Kidney epithelial cell (primary cell): ENCODE data around the gene WDR49. TPM values are rescaled to one million over a fixed set of nuclear protein-coding genes. Genes with fewer than 3 reads are reported as not detected.

Experiments
- DNase-seq: peaks from one replicate; pipeline ENCODE4 v3.0.0-alpha.2; 2010; ENCODE audit warnings: low read depth
- H3K27me3 ChIP-seq: 2 replicates; pipeline ENCODE4 v1.6.0; 2011; ENCODE audit warnings: low read length; ENCODE audit not compliant: control insufficient read depth, insufficient read depth
- H3K36me3 ChIP-seq: 2 replicates; pipeline ENCODE4 v1.5.1; 2011; ENCODE audit warnings: low read length; ENCODE audit not compliant: control insufficient read depth, insufficient read depth
- H3K4me3 ChIP-seq: 2 replicates; pipeline ENCODE4 v1.5.1; 2011; ENCODE audit warnings: low read depth, mild to moderate bottlenecking, control low read depth, low read length
- total RNA-seq: library from RNA; depleted of rRNA; stranded (reverse); fragments of >200 nt; gene quantifications from 2 replicates; pipeline ENCODE4 v1.2.3, GENCODE V29; 2015
- TF ChIP-seq, protein P1 (sequence below): IDR thresholded peaks from 2 replicates; pipeline ENCODE4 v1.5.1; 2011; ENCODE audit warnings: mild to moderate bottlenecking, moderate library complexity, low read length, control low read depth, inconsistent platforms; ENCODE audit not compliant: insufficient read depth, poor library complexity, severe bottlenecking

The WDR49 gene
- total RNA-seq, 1 donor from 2014 or later, result not detected

DNA sequence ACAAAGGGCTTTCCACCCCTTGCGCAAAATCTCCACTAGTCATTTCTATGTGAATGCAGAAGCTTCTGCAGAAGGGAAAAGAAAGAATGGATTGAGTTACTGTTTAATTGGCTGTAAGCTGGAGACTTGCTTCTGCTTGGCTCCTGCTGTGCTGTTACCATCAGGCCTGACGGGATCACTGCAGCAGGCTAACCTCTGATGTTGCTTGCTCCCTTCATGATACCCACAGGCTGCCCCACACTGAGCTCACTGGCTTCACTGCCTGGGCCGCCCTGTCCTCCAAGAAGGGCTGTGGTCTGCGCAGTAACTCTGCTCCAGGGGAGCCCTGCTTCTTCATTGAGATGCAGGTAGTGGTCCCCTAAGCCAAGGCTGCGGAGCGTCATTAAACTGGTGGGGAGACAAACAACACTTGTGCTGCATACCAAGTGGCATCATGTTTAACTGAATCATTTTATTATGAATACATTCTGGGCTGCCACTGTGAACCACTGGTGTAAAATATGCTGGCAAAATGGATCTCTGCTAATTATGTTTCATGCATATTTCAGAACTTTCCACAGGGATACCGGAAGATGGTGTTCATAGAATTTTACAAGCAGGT lies 78.6 kb downstream of the WDR49 start:
- TF ChIP-seq, protein P1, sequence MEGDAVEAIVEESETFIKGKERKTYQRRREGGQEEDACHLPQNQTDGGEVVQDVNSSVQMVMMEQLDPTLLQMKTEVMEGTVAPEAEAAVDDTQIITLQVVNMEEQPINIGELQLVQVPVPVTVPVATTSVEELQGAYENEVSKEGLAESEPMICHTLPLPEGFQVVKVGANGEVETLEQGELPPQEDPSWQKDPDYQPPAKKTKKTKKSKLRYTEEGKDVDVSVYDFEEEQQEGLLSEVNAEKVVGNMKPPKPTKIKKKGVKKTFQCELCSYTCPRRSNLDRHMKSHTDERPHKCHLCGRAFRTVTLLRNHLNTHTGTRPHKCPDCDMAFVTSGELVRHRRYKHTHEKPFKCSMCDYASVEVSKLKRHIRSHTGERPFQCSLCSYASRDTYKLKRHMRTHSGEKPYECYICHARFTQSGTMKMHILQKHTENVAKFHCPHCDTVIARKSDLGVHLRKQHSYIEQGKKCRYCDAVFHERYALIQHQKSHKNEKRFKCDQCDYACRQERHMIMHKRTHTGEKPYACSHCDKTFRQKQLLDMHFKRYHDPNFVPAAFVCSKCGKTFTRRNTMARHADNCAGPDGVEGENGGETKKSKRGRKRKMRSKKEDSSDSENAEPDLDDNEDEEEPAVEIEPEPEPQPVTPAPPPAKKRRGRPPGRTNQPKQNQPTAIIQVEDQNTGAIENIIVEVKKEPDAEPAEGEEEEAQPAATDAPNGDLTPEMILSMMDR, result no peak
- Histone ChIP-seq H3K36me3 (no peaks in the 10 kb centered on the region), H3K27me3 (peaks cover 2% of the 10 kb centered on the region), H3K4me3 (no peak overlapping the region)
- DNase-seq, result no peak

DNA sequence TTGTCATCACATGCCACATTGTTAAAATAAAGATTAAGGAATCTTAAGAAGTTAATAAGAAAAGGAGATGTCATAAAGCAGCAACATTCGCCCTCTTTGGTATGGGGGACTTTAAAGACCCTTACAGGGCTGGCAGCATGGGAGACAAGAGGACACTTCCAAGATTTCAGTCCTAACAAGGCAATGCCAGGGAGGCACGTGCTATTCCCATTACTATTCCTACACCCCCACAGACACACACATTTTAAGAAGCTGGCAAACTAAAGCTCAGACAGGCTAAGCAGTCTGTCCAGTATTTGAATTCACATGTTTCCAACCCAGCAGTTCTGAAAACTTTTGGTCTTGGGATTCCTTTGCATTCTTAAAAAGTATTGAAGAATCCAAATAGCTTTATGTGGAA lies 80.8 kb downstream of the WDR49 start:
- H3K27me3 ChIP-seq, result peaks cover 2% of the 10 kb centered on the region
- H3K36me3 ChIP-seq, result no peaks in the 10 kb centered on the region
- no peak overlapping the region for H3K4me3 ChIP-seq
- no peak for DNase-seq
- TF ChIP-seq, protein P1, result no peak

GRCh38 chr3:167568634-167569033 lies 85.1 kb downstream of the WDR49 start:
- TF ChIP-seq, protein P1, result no peak

GRCh38 chr3:167565489-167565888 lies 88.3 kb downstream of the WDR49 start:
- DNase-seq, result no peak
- TF ChIP-seq, protein P1, result no peak
- Histone ChIP-seq H3K4me3 (no peak overlapping the region), H3K36me3 (no peaks in the 10 kb centered on the region), H3K27me3 (no peaks in the 10 kb centered on the region)

More at GRCh38 chr3:167568634-167569033, 85.1 kb downstream of the WDR49 start:
- DNase-seq, result no peak
- Histone ChIP-seq H3K36me3 (no peaks in the 10 kb centered on the region), H3K4me3 (no peak overlapping the region), H3K27me3 (peaks cover 2% of the 10 kb centered on the region)

DNA sequence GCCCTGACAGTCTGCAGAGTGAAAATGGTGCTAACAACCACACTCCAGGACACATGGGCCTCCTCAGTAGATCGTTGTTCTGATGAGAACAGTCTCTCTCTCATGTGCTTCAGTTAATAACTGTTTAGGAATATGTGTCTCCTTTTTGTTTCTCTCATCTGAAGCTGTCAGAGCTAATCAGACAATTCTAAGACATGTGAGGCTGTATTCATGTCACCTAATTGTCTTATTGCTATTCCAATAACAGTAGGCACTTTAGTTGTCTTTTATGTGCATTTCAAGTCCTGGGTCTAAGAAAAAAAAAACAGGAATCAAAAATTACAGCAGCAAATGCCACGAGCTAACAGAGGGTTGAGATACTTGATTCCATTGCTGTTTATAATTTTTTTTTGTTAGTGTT lies 89.1 kb downstream of the WDR49 start:
- Histone ChIP-seq H3K36me3 (no peaks in the 10 kb centered on the region), H3K4me3 (no peak overlapping the region), H3K27me3 (no peaks in the 10 kb centered on the region)
- no peak for DNase-seq
- TF ChIP-seq, protein P1, result no peak

- H3K27me3 ChIP-seq, result no peaks in the 10 kb centered on the region
- no peak overlapping the region for H3K4me3 ChIP-seq
- DNase-seq, result no peak
- no peaks in the 10 kb centered on the region for H3K36me3 ChIP-seq
- TF ChIP-seq, protein P1, result no peak
Observed at GRCh38 chr3:167559924-167560323, 93.8 kb downstream of the WDR49 start.
